IPS-15b (cell line): ENCODE results near the gene SAXO2.
"Not testable (repeated sequence)": the region's sequence is repeated elsewhere in the genome, so short reads cannot be mapped to it uniquely, and the experiment has no call there.

Experiments used
- H3K27me3 ChIP-seq: one replicate; pipeline ENCODE4 v1.6.1; 2013; ENCODE audit warnings: low read length; ENCODE audit not compliant: control insufficient read depth, insufficient read depth
- H3K36me3 ChIP-seq: one replicate; pipeline ENCODE4 v1.6.1; 2013; ENCODE audit warnings: low read length; ENCODE audit not compliant: control insufficient read depth, insufficient read depth
- H3K4me1 ChIP-seq: one replicate; pipeline ENCODE4 v1.6.1; 2013; ENCODE audit warnings: mild to moderate bottlenecking, low read length; ENCODE audit not compliant: control insufficient read depth, insufficient read depth
- H3K4me3 ChIP-seq: one replicate; pipeline ENCODE4 v1.5.1; 2013; ENCODE audit warnings: low read depth, low read length
- H3K9ac ChIP-seq: one replicate; pipeline ENCODE4 v1.6.1; 2013; ENCODE audit warnings: low read depth, mild to moderate bottlenecking, low read length
- H3K9me3 ChIP-seq: one replicate; pipeline ENCODE4 v1.6.1; 2013; ENCODE audit warnings: mild to moderate bottlenecking, low read length; ENCODE audit not compliant: control insufficient read depth, insufficient read depth

Gene SAXO2

DNA sequence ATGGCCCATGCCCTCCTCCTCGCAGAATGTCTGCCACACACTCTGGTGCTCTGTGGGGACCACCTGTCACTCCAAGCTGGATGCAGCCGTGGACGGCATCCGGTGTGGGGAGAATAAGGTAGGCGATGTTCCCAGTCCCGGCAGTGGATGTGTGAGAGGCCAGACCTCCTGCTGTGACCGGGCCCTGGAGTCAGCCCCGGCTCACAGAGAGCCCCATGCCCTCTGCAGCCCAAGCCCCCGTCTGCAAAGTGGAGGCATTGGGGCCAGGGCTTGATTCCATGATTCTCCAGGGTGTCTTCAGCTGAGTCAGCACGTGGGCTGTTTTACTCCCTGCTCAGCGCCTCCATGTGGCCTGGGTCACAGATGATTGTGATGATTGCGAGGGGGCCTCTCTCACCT is 54.5 kb downstream of the SAXO2 start:
- no peaks in the 10 kb centered on the region for H3K9me3 ChIP-seq
- H3K9ac ChIP-seq = no peak overlapping the region
- H3K36me3 ChIP-seq = no peaks in the 10 kb centered on the region
- H3K4me1 ChIP-seq = no peaks in the 10 kb centered on the region
- H3K4me3 ChIP-seq = no peak overlapping the region
- H3K27me3 ChIP-seq = no peaks in the 10 kb centered on the region

DNA sequence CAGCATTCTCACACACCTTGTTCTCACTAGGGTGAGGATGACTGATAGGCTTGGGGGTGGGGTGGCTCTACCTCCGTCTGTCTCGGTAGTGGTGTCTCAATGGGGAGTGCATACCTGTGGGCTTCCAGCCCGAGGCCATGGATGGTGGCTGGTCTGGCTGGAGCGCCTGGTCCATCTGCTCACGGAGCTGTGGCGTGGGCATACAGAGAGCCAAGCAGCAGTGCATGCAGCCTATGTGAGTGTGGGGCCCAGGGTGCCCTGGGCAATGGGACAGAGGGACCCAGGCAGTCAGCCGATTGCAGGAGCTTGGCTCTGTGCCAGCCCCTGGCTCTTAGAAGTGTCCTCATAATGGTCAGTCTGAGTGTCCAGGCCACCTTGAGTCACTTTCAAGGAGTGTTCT is 54.9 kb downstream of the SAXO2 start:
- H3K4me3 ChIP-seq, H3K9ac ChIP-seq, H3K36me3 ChIP-seq: not testable (repeated sequence)

DNA sequence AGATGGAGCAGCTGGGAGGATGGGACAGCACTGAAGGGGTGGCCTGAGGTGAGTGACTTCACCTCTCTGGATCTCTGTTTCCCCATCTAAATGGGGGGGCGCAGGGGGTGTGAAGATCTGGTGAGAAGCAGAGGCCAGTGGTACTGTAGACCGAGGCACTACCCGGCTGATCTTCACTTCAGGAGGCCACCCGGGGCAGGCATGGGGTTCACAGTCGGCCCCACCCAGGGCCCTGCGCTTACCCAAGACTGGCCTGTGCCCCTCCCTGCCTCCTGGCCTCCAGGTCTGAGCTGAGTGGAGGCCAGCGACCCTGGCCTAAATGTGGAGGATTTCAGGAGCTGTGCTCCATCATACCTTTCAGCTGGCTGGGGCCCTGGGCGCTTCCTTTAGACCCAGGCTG is 55.7 kb downstream of the SAXO2 start:
- not testable (repeated sequence) for H3K9me3 ChIP-seq, H3K36me3 ChIP-seq, H3K4me1 ChIP-seq, H3K27me3 ChIP-seq, H3K4me3 ChIP-seq, H3K9ac ChIP-seq

More for the DNA sequence above, 54.9 kb downstream of the SAXO2 start:
- H3K27me3 ChIP-seq, H3K4me1 ChIP-seq, H3K9me3 ChIP-seq: not testable (repeated sequence)

DNA sequence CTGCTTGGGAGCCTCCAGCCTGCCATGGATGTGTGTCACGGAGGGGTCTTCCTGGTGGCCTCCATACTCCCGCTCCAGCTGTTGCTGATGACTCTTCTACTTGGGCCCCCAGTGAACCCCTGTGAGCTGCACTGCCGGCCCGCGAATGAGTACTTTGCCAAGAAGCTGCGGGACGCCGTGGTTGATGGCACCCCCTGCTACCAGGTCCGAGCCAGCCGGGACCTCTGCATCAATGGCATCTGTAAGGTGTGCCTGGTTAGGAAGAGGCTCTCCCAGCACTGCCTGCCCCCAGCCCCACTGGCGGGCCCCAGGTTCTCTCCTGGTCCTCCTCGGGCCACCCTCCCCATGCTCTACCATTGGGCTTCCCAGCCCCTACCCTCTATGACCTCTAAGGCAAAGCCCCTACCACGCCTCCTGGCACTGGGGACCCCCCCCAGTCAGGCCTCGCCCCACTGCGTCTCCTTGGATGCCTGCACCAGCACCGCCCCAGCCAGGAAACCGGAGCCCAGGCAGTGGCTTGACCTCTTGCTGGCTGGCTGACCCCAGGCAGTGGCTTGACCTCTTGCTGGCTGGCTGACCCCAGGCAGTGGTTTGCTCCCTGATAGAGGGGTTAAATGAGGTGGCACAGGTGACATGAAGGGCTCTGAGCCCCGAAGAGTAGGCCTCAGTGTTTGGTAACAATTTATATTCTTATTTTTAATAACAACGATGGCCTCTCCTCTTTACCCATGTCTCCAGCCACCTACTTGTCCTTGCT is 57.1 kb downstream of the SAXO2 start:
- not testable (repeated sequence) for H3K9ac ChIP-seq, H3K9me3 ChIP-seq, H3K4me1 ChIP-seq, H3K4me3 ChIP-seq, H3K36me3 ChIP-seq, H3K27me3 ChIP-seq

DNA sequence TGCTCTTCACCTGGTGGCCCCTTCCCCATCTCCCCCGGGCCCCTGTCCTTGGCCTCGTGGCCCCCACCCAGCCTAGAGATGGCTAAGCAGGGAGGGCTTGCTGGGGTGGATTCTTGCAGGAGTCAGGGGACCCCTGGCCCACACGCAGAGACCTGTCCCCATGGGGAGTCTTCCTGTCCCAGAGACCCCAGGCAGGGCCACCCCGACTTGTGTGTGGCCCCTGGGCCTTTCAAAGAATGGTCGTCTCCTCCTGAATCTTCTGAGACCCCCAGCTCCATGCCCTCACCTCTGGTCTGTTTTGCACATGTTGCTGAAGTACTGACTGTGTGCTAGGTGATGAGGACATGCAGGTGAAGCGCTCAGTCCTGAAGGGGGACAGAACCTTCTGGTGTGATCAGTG is 58.2 kb downstream of the SAXO2 start:
- not testable (repeated sequence) for H3K36me3 ChIP-seq, H3K4me1 ChIP-seq, H3K4me3 ChIP-seq, H3K27me3 ChIP-seq, H3K9ac ChIP-seq, H3K9me3 ChIP-seq

DNA sequence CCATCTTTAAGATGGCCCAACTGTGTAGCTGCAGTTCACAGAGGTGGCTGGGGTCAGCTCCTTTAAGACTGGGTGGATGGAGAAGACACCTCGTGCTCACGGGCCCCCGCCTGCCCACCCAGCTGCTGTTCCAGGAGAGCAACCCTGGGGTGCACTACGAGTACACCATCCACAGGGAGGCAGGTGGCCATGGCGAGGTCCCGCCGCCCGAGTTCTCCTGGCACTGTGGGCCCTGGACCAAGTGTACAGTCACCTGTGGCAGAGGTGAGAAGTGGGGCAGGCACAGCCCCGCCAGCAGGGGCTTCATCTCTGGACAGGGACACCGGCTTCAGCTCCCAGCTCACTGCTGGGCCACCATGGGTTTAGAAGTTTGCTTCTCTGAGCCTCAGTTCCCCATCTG is 59.9 kb downstream of the SAXO2 start:
- H3K9me3 ChIP-seq, H3K4me1 ChIP-seq, H3K4me3 ChIP-seq, H3K27me3 ChIP-seq, H3K9ac ChIP-seq, H3K36me3 ChIP-seq: not testable (repeated sequence)

DNA sequence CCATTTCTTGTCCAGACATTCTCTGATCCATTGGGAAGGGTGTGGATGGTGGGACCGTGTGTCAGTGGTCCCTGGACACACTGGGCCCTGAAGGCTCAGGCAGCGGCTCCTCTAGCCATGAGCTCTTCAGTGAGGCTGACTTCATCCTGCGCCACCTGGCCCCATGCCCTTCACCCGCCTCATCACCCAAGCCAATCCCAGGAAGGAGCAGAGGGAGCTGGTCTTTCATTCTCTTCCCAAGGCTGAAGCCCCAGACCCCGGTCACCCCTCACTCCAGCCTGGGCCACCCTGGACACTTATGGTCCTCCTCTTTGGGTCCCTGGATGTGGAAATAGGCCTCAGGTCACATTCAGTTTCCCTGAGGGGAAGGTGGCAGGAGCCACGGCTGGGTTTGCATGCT is 62.2 kb downstream of the SAXO2 start:
- H3K27me3 ChIP-seq, H3K4me3 ChIP-seq, H3K9ac ChIP-seq, H3K4me1 ChIP-seq, H3K36me3 ChIP-seq, H3K9me3 ChIP-seq: not testable (repeated sequence)

DNA sequence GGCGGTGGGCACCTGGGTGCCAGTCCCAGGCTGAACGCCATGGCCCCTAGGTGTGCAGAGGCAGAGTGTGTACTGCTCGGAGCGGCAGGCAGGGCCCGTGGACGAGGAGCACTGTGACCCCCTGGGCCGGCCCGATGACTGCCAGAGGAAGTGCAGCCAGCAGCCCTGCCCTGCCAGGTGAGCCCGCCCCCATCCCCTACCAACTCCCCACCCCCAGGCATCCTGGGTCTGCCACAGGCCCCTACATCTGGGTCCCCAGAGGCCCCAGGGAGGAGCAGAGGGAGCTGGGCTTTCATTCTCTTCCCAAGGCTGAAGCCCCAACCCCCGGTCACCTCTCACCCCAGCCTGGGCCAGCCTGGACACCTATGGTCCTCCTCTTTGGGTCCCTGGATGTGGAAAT is 63.0 kb downstream of the SAXO2 start:
- not testable (repeated sequence) for H3K9me3 ChIP-seq, H3K36me3 ChIP-seq, H3K4me3 ChIP-seq, H3K9ac ChIP-seq, H3K27me3 ChIP-seq, H3K4me1 ChIP-seq

DNA sequence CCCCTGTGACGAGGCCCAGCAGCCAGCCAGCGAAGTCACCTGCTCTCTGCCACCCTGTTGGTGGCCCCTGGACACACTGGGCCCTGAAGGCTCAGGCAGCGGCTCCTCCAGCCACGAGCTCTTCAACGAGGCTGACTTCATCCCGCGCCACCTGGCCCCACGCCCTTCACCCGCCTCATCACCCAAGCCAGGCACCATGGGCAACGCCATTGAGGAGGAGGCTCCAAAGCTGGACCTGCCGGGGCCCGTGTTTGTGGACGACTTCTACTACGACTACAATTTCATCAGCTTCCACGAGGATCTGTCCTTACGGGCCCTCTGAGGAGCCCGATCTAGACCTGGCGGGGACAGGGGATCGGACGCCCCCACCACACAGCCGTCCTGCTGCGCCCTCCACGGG is 64.3 kb downstream of the SAXO2 start:
- H3K9me3 ChIP-seq, H3K9ac ChIP-seq, H3K27me3 ChIP-seq, H3K4me1 ChIP-seq, H3K4me3 ChIP-seq, H3K36me3 ChIP-seq: not testable (repeated sequence)

DNA sequence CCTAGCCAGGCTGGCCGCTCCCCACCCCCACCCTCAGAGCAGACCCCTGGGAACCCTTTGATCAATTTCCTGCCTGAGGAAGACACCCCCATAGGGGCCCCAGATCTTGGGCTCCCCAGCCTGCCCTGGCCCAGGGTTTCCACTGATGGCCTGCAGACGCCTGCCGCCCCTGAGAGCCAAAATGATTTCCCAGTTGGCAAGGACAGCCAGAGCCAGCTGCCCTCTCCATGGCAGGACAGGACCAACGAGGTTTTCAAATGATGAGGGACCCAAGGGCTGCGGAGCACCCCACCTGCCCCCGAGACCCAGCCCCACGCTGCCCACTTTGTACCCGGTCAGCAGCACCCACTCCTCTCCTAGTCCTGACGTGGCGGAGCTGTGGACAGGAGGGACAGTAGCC is 64.8 kb downstream of the SAXO2 start:
- not testable (repeated sequence) for H3K4me1 ChIP-seq, H3K27me3 ChIP-seq, H3K36me3 ChIP-seq, H3K9me3 ChIP-seq, H3K4me3 ChIP-seq, H3K9ac ChIP-seq

DNA sequence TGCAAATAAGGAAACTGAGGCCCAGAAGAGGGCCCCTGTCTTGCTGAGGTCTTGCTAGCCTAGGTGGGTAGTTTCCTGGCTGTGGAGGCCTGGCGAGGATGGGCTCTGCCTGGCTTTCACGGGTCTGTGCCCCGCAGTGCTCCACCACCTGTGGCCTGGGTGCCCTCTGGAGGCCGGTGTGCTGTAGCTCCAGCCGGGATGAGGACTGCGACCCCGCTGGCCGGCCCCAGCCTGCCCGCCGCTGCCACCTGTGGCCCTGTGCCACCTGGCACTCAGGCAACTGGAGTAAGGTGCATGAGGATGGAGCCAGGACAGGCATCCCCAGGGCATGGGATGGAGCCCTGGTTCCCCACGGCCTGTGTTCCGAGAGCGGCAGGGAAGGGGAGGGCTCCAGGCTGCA is 66.4 kb downstream of the SAXO2 start:
- not testable (repeated sequence) for H3K27me3 ChIP-seq, H3K4me3 ChIP-seq, H3K9me3 ChIP-seq, H3K9ac ChIP-seq, H3K4me1 ChIP-seq, H3K36me3 ChIP-seq

DNA sequence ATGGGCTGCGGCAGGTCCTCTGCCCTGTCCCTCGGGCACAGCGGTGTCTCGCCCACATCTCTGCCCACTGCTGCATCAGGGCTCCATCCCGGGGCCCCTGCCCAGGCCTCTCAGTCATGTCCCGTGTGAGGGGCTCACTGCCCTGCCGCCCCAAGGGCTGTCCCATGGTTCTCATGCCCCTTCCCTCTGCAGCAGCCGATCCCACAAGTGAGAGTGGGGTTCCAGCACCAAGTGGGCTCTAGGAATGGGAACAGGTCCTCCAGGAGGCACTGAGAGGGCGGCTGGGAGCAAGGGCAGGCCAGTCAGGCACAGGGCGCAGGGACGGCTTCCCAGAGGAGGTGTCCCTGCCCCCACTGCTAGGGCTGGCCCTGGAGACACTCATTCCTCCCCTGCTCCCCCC is 68.3 kb downstream of the SAXO2 start:
- not testable (repeated sequence) for H3K4me1 ChIP-seq, H3K4me3 ChIP-seq, H3K9me3 ChIP-seq, H3K27me3 ChIP-seq, H3K9ac ChIP-seq, H3K36me3 ChIP-seq
